Panc1 (cell line): Measurements from ENCODE around the gene CYTH3. TPM values are rescaled to one million over a fixed set of nuclear protein-coding genes. Genes with fewer than 3 reads are reported as not detected.
A peak's percentile ranks its signal among the peaks of the same experiment; 100 is the strongest.

Experiments
- ATAC-seq: fragments of 200-7000 bp; cut with Tn5 transposase; 2 replicates; pipeline ENCODE4 v1.9.1; 2020; ENCODE audit warnings: mild to moderate bottlenecking, moderate library complexity
- BruUV-seq: library from RNA; stranded (reverse); fragments of 400-500 nt; replicated peaks from 2 replicates; lab custom pipeline; 2021; lab: Mats Ljungman, UMichigan
- CTCF ChIA-PET: fragments of 300-600 bp; sonication (Branson Sonifier 250); formaldehyde crosslinking; loops from one replicate; lab custom pipeline; 2022; ENCODE audit warnings: antibody characterized with exemption; lab: Charles Lee
- POLR2A ChIA-PET: fragments of 300-600 bp; sonication (Branson Sonifier 250); formaldehyde crosslinking; loops from one replicate; lab custom pipeline; 2022; ENCODE audit warnings: antibody characterized with exemption; lab: Charles Lee
- DNase-seq: peaks from one replicate; pipeline ENCODE4 v3.0.0-alpha.2; 2010; ENCODE audit warnings: low read depth, low spot score
- H3K27ac ChIP-seq: 2 replicates; pipeline ENCODE4 v1.5.1; 2011; ENCODE audit warnings: mild to moderate bottlenecking, low read length, inconsistent platforms
- H3K27me3 ChIP-seq: fragments of 200-500 bp; sonication (Bioruptor generic); 2 replicates; pipeline ENCODE4 v1.6.0; 2014; ENCODE audit warnings: low read length, inconsistent platforms; ENCODE audit not compliant: control insufficient read depth, insufficient read depth
- H3K36me3 ChIP-seq: fragments of 200-500 bp; sonication (Bioruptor generic); 2 replicates; pipeline ENCODE4 v1.5.1; 2014; ENCODE audit warnings: inconsistent platforms, mild to moderate bottlenecking, low read length, moderate library complexity; ENCODE audit not compliant: control insufficient read depth, insufficient read depth
- H3K4me1 ChIP-seq: 2 replicates; pipeline ENCODE4 v1.5.1; 2011; ENCODE audit warnings: inconsistent platforms, mild to moderate bottlenecking, low read length, moderate library complexity; ENCODE audit not compliant: control insufficient read depth, insufficient read depth
- H3K4me3 ChIP-seq, 2 experiments: 2 replicates each; pipeline ENCODE4 v1.5.1; 2011 to 2012; ENCODE audit warnings: low read depth in 2 of 2, low read length in 2 of 2, mild to moderate bottlenecking in 2 of 2, inconsistent platforms in 1 of 2, moderate library complexity in 1 of 2
- H3K9me3 ChIP-seq: fragments of 200-500 bp; sonication (Bioruptor generic); 2 replicates; pipeline ENCODE4 v1.5.1; 2014; ENCODE audit warnings: low read depth, mild to moderate bottlenecking, inconsistent platforms, low read length, moderate library complexity; ENCODE audit not compliant: control insufficient read depth, insufficient read depth
- POLR2AphosphoS5 ChIP-seq: IDR thresholded peaks from 2 replicates; pipeline ENCODE4 v1.6.1; 2012; ENCODE audit warnings: mild to moderate bottlenecking, low read depth, low read length, moderate library complexity
- SIN3A ChIP-seq: IDR thresholded peaks from 2 replicates; pipeline ENCODE4 v1.6.1; 2012; ENCODE audit warnings: low read depth, mild to moderate bottlenecking, low read length, moderate library complexity, borderline replicate concordance; ENCODE audit not compliant: insufficient read depth
- TCF7L2 ChIP-seq: IDR thresholded peaks from 2 replicates; pipeline ENCODE4 v1.6.1; 2011; ENCODE audit warnings: mild to moderate bottlenecking, low read depth, low read length, inconsistent platforms
- in situ Hi-C: cut with HindIII; loops from 2 replicates; pipeline ENCODE4 v1.10.0; 2016; ENCODE audit warnings: low sequenced_read_pairs, low pct_unique_long_range_greater_than_20kb
- intact Hi-C: fragments of 100-400 bp; cut with micrococcal nuclease; formaldehyde crosslinking; loops from one replicate; pipeline ENCODE4 v1.10.0; 2022; ENCODE audit not compliant: unreplicated experiment
- total RNA-seq: library from RNA; stranded (reverse); gene quantifications from one replicate; pipeline ENCODE4 v1.2.1, GENCODE V29; 2021; ENCODE audit not compliant: unreplicated experiment
- TF ChIP-seq, protein P1 (sequence below): fragments of 450-650 bp; IDR thresholded peaks from 2 replicates; pipeline ENCODE4 v1.5.1; 2017; ENCODE audit warnings: mild to moderate bottlenecking
- TF ChIP-seq, protein P2 (sequence below), 2 experiments: IDR thresholded peaks; 2 replicates each; pipeline ENCODE4 v1.6.1; 2011 to 2012; ENCODE audit warnings: low read depth in 2 of 2, control low read depth in 1 of 2, low read length in 1 of 2, mild to moderate bottlenecking in 1 of 2, moderate library complexity in 1 of 2; ENCODE audit not compliant: insufficient read depth in 1 of 2

Gene CYTH3
- total RNA-seq, 1 experiment from 2014 or later, result 35.5 TPM

DNA sequence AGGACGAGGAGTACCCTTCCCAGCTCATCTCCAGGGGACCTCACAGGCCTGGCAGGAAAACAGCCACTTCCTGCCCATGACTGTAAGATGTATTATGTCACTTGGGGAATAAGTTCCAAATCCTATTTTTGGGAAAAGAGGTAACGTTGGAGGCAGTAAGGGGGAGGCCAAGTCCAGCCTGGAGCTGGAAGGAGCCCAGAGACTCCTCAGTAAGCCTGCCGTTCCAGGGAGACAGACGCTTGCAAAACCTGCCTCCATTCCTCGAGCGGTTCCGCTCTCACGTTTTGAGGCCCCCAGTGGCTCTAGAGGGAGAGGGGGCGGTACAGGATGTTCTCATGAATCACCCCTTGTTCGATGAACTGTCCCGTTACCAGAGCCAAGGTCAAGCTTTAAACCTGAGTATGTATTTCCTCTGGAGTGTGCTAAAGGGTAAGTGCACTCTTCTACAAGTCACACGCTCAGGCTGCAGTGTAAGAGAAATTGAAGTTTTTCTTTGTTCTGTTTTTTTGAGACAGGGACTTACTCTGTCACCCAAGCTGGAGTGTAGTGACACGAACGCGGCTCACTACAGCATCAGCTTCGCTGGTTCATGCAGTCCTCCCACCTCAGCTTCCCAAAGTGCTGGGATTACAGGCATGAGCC lies 45.5 kb upstream of the CYTH3 start:
- H3K4me3 ChIP-seq, result no peak overlapping the region
- in situ Hi-C loops, result no loop called here
- BruUV-seq, result no TSS peak
- no peaks in the 10 kb centered on the region for H3K9me3 ChIP-seq
- TF ChIP-seq, protein P1, sequence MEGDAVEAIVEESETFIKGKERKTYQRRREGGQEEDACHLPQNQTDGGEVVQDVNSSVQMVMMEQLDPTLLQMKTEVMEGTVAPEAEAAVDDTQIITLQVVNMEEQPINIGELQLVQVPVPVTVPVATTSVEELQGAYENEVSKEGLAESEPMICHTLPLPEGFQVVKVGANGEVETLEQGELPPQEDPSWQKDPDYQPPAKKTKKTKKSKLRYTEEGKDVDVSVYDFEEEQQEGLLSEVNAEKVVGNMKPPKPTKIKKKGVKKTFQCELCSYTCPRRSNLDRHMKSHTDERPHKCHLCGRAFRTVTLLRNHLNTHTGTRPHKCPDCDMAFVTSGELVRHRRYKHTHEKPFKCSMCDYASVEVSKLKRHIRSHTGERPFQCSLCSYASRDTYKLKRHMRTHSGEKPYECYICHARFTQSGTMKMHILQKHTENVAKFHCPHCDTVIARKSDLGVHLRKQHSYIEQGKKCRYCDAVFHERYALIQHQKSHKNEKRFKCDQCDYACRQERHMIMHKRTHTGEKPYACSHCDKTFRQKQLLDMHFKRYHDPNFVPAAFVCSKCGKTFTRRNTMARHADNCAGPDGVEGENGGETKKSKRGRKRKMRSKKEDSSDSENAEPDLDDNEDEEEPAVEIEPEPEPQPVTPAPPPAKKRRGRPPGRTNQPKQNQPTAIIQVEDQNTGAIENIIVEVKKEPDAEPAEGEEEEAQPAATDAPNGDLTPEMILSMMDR, result no peak
- TF ChIP-seq SIN3A, result no peak
- no peak for TF ChIP-seq POLR2AphosphoS5
- TF ChIP-seq, protein P2, sequence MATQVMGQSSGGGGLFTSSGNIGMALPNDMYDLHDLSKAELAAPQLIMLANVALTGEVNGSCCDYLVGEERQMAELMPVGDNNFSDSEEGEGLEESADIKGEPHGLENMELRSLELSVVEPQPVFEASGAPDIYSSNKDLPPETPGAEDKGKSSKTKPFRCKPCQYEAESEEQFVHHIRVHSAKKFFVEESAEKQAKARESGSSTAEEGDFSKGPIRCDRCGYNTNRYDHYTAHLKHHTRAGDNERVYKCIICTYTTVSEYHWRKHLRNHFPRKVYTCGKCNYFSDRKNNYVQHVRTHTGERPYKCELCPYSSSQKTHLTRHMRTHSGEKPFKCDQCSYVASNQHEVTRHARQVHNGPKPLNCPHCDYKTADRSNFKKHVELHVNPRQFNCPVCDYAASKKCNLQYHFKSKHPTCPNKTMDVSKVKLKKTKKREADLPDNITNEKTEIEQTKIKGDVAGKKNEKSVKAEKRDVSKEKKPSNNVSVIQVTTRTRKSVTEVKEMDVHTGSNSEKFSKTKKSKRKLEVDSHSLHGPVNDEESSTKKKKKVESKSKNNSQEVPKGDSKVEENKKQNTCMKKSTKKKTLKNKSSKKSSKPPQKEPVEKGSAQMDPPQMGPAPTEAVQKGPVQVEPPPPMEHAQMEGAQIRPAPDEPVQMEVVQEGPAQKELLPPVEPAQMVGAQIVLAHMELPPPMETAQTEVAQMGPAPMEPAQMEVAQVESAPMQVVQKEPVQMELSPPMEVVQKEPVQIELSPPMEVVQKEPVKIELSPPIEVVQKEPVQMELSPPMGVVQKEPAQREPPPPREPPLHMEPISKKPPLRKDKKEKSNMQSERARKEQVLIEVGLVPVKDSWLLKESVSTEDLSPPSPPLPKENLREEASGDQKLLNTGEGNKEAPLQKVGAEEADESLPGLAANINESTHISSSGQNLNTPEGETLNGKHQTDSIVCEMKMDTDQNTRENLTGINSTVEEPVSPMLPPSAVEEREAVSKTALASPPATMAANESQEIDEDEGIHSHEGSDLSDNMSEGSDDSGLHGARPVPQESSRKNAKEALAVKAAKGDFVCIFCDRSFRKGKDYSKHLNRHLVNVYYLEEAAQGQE (IDR thresholded peaks at IDR 0.05; ENCODE audit: insufficient read depth in 1 of 2, low read depth in 2 of 2, low read length in 1 of 2), result no peak
- no peak for TF ChIP-seq TCF7L2
- no peaks in the 10 kb centered on the region for H3K27me3 ChIP-seq
- ChIA-PET POLR2A (no interaction called here), CTCF (no interaction called here)
- H3K4me1 ChIP-seq, result 0 out of 2 replicates have a peak, but pooled peaks cover 3% of the 10 kb centered on the region
- no peaks in the 10 kb centered on the region for H3K36me3 ChIP-seq
- no peak overlapping the region for H3K27ac ChIP-seq
- peak; percentile 29 for ATAC-seq
- no peak for DNase-seq
- intact Hi-C loops, result no loop called here

DNA sequence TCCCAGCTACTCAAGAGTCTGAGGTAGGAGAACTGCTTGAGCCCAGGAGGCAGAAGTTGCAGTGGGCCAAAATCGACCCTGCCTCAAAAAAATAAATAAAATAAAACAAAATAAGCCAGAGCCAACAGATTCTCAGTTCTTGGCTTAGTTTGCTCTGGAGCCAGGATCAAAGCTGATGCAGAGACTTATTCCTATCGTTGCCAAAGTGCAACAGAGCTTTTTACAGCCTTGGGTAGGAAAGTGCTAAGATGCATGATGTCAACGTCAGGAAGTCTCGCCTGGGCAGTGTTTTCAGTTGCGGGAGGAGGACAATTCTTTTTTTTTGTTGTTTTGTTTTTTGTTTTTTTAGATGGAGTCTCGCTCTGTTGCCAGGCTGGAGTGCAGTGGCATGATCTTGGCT lies 43.8 kb upstream of the CYTH3 start:
- no peak overlapping the region for H3K27ac ChIP-seq
- POLR2A ChIA-PET, result no interaction called here

More for the DNA sequence above, 43.8 kb upstream of the CYTH3 start:
- Histone ChIP-seq H3K4me3 (no peak overlapping the region), H3K4me1 (0 out of 2 replicates have a peak, but pooled peaks cover 3% of the 10 kb centered on the region), H3K27me3 (no peaks in the 10 kb centered on the region), H3K9me3 (no peaks in the 10 kb centered on the region), H3K36me3 (no peaks in the 10 kb centered on the region)
- no TSS peak for BruUV-seq
- no peak for ATAC-seq
- intact Hi-C loops (no loop called here), in situ Hi-C loops (no loop called here)
- CTCF ChIA-PET, result no interaction called here
- TF ChIP-seq, protein P2 (IDR thresholded peaks at IDR 0.05; ENCODE audit: insufficient read depth in 1 of 2, low read depth in 2 of 2, low read length in 1 of 2), result no peak
- TF ChIP-seq POLR2AphosphoS5, result no peak
- TF ChIP-seq, protein P1, result no peak
- TF ChIP-seq TCF7L2, result no peak
- no peak for TF ChIP-seq SIN3A
- no peak for DNase-seq
